Suprapubic skin (tissue), 4 donors: ENCODE measurements around the gene UBE2F. TPM values are rescaled to one million over a fixed set of nuclear protein-coding genes. Genes with fewer than 3 reads are reported as not detected.

Experiments used
- DNase-seq, 2 donors: peaks; one replicate each; pipeline ENCODE4 v3.0.0-alpha.2; 2019; ENCODE audit warnings: low spot score in 2 of 2
- H3K27ac ChIP-seq: fragments of 200-600 bp; sonication (generic); one replicate; pipeline ENCODE4 v1.5.1; 2019
- H3K27me3 ChIP-seq: fragments of 200-600 bp; sonication (generic); one replicate; pipeline ENCODE4 v1.5.1; 2019
- H3K36me3 ChIP-seq: fragments of 200-600 bp; sonication (generic); one replicate; pipeline ENCODE4 v1.5.1; 2019
- H3K4me1 ChIP-seq: fragments of 200-600 bp; sonication (generic); one replicate; pipeline ENCODE4 v1.5.1; 2019
- H3K4me3 ChIP-seq: fragments of 200-600 bp; sonication (generic); one replicate; pipeline ENCODE4 v1.5.1; 2019; ENCODE audit warnings: mild to moderate bottlenecking
- H3K9me3 ChIP-seq: fragments of 200-600 bp; sonication (generic); one replicate; pipeline ENCODE4 v1.5.1; 2019
- EP300 ChIP-seq: sonication (generic); formaldehyde crosslinking; IDR thresholded peaks from one replicate; pipeline ENCODE4 v1.6.1; 2017; ENCODE audit warnings: antibody characterized with exemption
- POLR2A ChIP-seq, 2 donors: fragments of 450-650 bp; IDR thresholded peaks; one replicate each; pipeline ENCODE4 v1.6.1; 2017; ENCODE audit warnings: antibody characterized with exemption in 2 of 2, mild to moderate bottlenecking in 2 of 2, moderate library complexity in 2 of 2
- POLR2AphosphoS5 ChIP-seq, 3 donors: sonication (generic); formaldehyde crosslinking; IDR thresholded peaks; one replicate each; pipeline ENCODE4 v1.6.1; 2017; ENCODE audit warnings: antibody characterized with exemption in 3 of 3
- WGBS: methylation state at CpG from one replicate; pipeline ENCODE4 v1.1.5; 2018; 5-methylcytosine and 5-hydroxymethylcytosine counted together
- total RNA-seq, 4 donors: library from RNA; depleted of rRNA; stranded (reverse); fragments of >200 nt; gene quantifications; one replicate each; pipeline ENCODE4 v1.1.0, GENCODE V29; 2016
- TF ChIP-seq, protein P1 (sequence below), 2 donors: fragments of 200-600 bp in 1 of 2; fragments of 450-650 bp in 1 of 2; sonication (generic) in 1 of 2; IDR thresholded peaks; one replicate each; pipeline ENCODE4 v1.5.1; 2016 to 2019; ENCODE audit warnings: antibody characterized with exemption in 2 of 2, mild to moderate bottlenecking in 1 of 2, moderate library complexity in 1 of 2

Gene UBE2F
- total RNA-seq, 4 donors from 2014 or later: 32.2 to 63.6 (median 39.7) TPM

GRCh38 chr2:238015705-238016104 lies 48.9 kb downstream of the UBE2F start:
- no peak overlapping the region for H3K4me3 ChIP-seq
- DNase-seq: no peak
- 75% methylated on average over 4 of the region's 4 CpGs for WGBS
- no peaks in the 10 kb centered on the region for H3K4me1 ChIP-seq
- no peaks in the 10 kb centered on the region for H3K27me3 ChIP-seq
- peaks cover 16% of the 10 kb centered on the region for H3K36me3 ChIP-seq
- no peak for TF ChIP-seq POLR2A (IDR thresholded peaks at IDR 0.05)
- TF ChIP-seq, protein P1, sequence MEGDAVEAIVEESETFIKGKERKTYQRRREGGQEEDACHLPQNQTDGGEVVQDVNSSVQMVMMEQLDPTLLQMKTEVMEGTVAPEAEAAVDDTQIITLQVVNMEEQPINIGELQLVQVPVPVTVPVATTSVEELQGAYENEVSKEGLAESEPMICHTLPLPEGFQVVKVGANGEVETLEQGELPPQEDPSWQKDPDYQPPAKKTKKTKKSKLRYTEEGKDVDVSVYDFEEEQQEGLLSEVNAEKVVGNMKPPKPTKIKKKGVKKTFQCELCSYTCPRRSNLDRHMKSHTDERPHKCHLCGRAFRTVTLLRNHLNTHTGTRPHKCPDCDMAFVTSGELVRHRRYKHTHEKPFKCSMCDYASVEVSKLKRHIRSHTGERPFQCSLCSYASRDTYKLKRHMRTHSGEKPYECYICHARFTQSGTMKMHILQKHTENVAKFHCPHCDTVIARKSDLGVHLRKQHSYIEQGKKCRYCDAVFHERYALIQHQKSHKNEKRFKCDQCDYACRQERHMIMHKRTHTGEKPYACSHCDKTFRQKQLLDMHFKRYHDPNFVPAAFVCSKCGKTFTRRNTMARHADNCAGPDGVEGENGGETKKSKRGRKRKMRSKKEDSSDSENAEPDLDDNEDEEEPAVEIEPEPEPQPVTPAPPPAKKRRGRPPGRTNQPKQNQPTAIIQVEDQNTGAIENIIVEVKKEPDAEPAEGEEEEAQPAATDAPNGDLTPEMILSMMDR (IDR thresholded peaks at IDR 0.05): no peak
- no peak for TF ChIP-seq POLR2AphosphoS5 (IDR thresholded peaks at IDR 0.05)
- TF ChIP-seq EP300: no peak
- H3K27ac ChIP-seq: no peak overlapping the region
- no peaks in the 10 kb centered on the region for H3K9me3 ChIP-seq

DNA sequence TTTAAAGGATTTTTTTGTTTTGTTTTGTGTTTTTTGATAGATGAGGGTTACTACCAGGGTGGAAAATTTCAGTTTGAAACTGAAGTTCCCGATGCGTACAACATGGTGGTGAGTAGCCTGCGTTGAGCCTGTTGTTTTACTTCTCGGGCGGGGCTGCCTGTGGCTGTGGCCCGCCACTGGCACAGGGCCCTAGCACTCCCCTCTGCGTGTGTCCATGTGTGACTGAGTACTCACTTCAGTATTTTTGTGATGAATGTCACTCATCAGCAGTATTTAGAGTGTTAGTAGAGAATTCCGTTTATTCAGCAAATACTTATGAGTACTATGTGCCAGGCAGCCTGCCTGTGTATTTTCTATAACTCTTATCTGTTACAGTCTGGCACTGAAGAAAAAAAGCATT lies 49.7 kb downstream of the UBE2F start:
- H3K27ac ChIP-seq: no peak overlapping the region
- peaks cover 18% of the 10 kb centered on the region for H3K36me3 ChIP-seq
- no peak overlapping the region for H3K4me3 ChIP-seq
- no peak for DNase-seq
- 87% methylated on average over 8 of the region's 8 CpGs for WGBS
- H3K27me3 ChIP-seq: no peaks in the 10 kb centered on the region
- no peaks in the 10 kb centered on the region for H3K9me3 ChIP-seq
- H3K4me1 ChIP-seq: no peaks in the 10 kb centered on the region
- TF ChIP-seq EP300 (no peak), POLR2AphosphoS5 (IDR thresholded peaks at IDR 0.05) (no peak), POLR2A (IDR thresholded peaks at IDR 0.05) (no peak)
- TF ChIP-seq, protein P1 (IDR thresholded peaks at IDR 0.05): no peak

- 51% methylated on average over 2 of the region's 2 CpGs for WGBS
These were observed 53.1 kb downstream of the UBE2F start for GRCh38 chr2:238019962-238020361.

DNA sequence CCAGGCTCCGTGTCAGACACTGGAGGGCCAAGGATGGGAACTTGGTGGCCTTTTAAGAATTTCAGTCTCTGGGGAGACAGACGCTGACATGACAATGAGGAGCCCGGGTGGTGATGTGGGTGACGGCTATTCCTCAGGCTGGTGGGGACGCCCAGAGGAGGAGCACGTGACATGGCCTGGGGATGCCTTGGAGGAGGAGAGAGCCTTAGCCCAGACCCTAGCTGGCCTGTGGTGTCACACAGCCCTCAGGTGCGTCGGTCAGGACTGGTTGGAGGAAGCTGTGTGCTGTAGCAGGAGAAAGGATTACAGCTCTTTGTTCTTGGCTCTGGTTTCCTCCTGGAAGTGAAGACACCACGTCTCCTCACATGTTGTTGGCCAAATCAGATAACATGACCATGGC lies 54.0 kb downstream of the UBE2F start:
- Histone ChIP-seq H3K27me3 (no peaks in the 10 kb centered on the region), H3K4me3 (no peak overlapping the region), H3K4me1 (no peaks in the 10 kb centered on the region), H3K27ac (no peak overlapping the region), H3K36me3 (peaks cover 24% of the 10 kb centered on the region), H3K9me3 (no peaks in the 10 kb centered on the region)
- 94% methylated on average over 9 of the region's 9 CpGs for WGBS
- DNase-seq: no peak
- TF ChIP-seq, protein P1 (IDR thresholded peaks at IDR 0.05): no peak
- TF ChIP-seq POLR2AphosphoS5 (IDR thresholded peaks at IDR 0.05): no peak
- TF ChIP-seq EP300: no peak
- no peak for TF ChIP-seq POLR2A (IDR thresholded peaks at IDR 0.05)

More at GRCh38 chr2:238019962-238020361, 53.1 kb downstream of the UBE2F start:
- peaks cover 18% of the 10 kb centered on the region for H3K36me3 ChIP-seq
- H3K27me3 ChIP-seq: no peaks in the 10 kb centered on the region
- TF ChIP-seq POLR2AphosphoS5 (IDR thresholded peaks at IDR 0.05) (no peak), POLR2A (IDR thresholded peaks at IDR 0.05) (no peak), EP300 (no peak)
- TF ChIP-seq, protein P1 (IDR thresholded peaks at IDR 0.05): no peak
- H3K27ac ChIP-seq: no peak overlapping the region
- H3K9me3 ChIP-seq: no peaks in the 10 kb centered on the region
- DNase-seq: no peak
- no peak overlapping the region for H3K4me3 ChIP-seq
- H3K4me1 ChIP-seq: no peaks in the 10 kb centered on the region

DNA sequence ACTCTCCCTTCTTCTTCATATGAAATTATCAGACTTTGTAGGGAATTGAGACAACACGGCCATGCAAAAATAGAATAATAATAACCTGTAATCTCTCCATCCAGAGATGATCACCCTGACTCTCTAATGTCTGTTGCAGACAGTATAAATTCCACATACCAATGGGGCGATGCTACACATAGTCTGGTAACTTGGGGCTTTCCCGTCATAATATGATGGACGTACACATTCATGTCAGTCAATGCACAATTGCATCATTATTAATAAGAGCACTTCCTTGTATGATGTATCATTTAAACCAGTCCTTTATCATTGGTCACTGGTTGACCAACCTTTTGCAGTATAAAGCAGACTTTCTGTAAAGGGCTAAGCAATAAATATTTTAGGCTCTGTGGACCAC lies 54.5 kb downstream of the UBE2F start:
- Histone ChIP-seq H3K27me3 (no peaks in the 10 kb centered on the region), H3K4me3 (no peak overlapping the region), H3K9me3 (no peaks in the 10 kb centered on the region), H3K36me3 (peaks cover 27% of the 10 kb centered on the region), H3K27ac (no peak overlapping the region), H3K4me1 (no peaks in the 10 kb centered on the region)
- 94% methylated on average over 4 of the region's 4 CpGs for WGBS
- no peak for DNase-seq
- TF ChIP-seq EP300: no peak
- TF ChIP-seq POLR2AphosphoS5 (IDR thresholded peaks at IDR 0.05): no peak
- TF ChIP-seq, protein P1 (IDR thresholded peaks at IDR 0.05): no peak
- TF ChIP-seq POLR2A (IDR thresholded peaks at IDR 0.05): no peak
